HEK293 (cell line): ENCODE results near the gene TMEM130.

ENCODE experiments used
- ATF2 ChIP-seq: fragments of 450-650 bp; formaldehyde crosslinking; IDR thresholded peaks from 2 replicates; pipeline ENCODE4 v1.5.1; 2016; ENCODE audit warnings: missing biosample characterization, missing genetic modification characterization, low read depth
- CTCF ChIP-seq: fragments of 450-650 bp; formaldehyde crosslinking; IDR thresholded peaks from 2 replicates; pipeline ENCODE4 v1.5.1; 2016; ENCODE audit warnings: missing biosample characterization, missing genetic modification characterization
- MEIS1 ChIP-seq: sonication (generic); formaldehyde crosslinking; IDR thresholded peaks from 2 replicates; pipeline ENCODE4 v1.8.1; 2022; ENCODE audit warnings: missing genetic modification reagents, mild to moderate bottlenecking, borderline replicate concordance
- REST ChIP-seq: fragments of 450-650 bp; formaldehyde crosslinking; IDR thresholded peaks from 2 replicates; pipeline ENCODE4 v1.5.1; 2016; ENCODE audit warnings: missing biosample characterization, missing genetic modification characterization
- SP2 ChIP-seq: fragments of 450-650 bp; formaldehyde crosslinking; IDR thresholded peaks from 2 replicates; pipeline ENCODE4 v1.5.1; 2016; ENCODE audit warnings: missing biosample characterization, missing genetic modification characterization
- ZBTB11 ChIP-seq: fragments of 450-650 bp; formaldehyde crosslinking; conservative IDR thresholded peaks from 2 replicates; pipeline ENCODE4 v1.5.1; 2016; ENCODE audit warnings: low read depth, missing biosample characterization, missing genetic modification characterization
- ZNF18 ChIP-seq: fragments of 450-650 bp; formaldehyde crosslinking; IDR thresholded peaks from 2 replicates; pipeline ENCODE4 v1.5.1; 2016; ENCODE audit warnings: missing biosample characterization, missing genetic modification characterization
- ZNF19 ChIP-seq: fragments of 450-650 bp; formaldehyde crosslinking; IDR thresholded peaks from 2 replicates; pipeline ENCODE4; 2016; ENCODE audit warnings: missing biosample characterization, missing genetic modification characterization, low read depth
- ZNF223 ChIP-seq: fragments of 450-650 bp; formaldehyde crosslinking; IDR thresholded peaks from 2 replicates; pipeline ENCODE4 v1.5.1; 2016; ENCODE audit warnings: missing biosample characterization, missing genetic modification characterization
- ZNF274 ChIP-seq, 2 experiments: fragments of 200-500 bp in 1 of 2; fragments of 450-650 bp in 1 of 2; sonication (Bioruptor generic) in 1 of 2; formaldehyde crosslinking in 1 of 2; IDR thresholded peaks; 2 replicates each; pipeline versions ENCODE4 v1.5.1 to v1.6.1; 2014 to 2016; ENCODE audit warnings: borderline replicate concordance in 1 of 2, inconsistent platforms in 1 of 2, low read length in 1 of 2, missing biosample characterization in 1 of 2, missing genetic modification characterization in 1 of 2
- ZNF391 ChIP-seq: fragments of 450-650 bp; formaldehyde crosslinking; IDR thresholded peaks from 2 replicates; pipeline ENCODE4 v1.5.1; 2016; ENCODE audit warnings: low read depth, missing biosample characterization, missing genetic modification characterization, borderline replicate concordance
- ZNF530 ChIP-seq: fragments of 450-650 bp; formaldehyde crosslinking; IDR thresholded peaks from 2 replicates; pipeline ENCODE4 v1.5.1; 2016; ENCODE audit warnings: low read depth, missing biosample characterization, missing genetic modification characterization
- ZNF658 ChIP-seq: fragments of 450-650 bp; formaldehyde crosslinking; IDR thresholded peaks from 2 replicates; pipeline ENCODE4; 2016; ENCODE audit warnings: missing biosample characterization, missing genetic modification characterization

- no peak for TF ChIP-seq MEIS1 (CRISPR knock-in tag)
- no peak for TF ChIP-seq ZBTB11
- no peak for TF ChIP-seq ZNF391 (tag by site-specific recombination)
- TF ChIP-seq CTCF (tag by site-specific recombination), result no peak
- no peak for TF ChIP-seq SP2 (tag by site-specific recombination)
- TF ChIP-seq ZNF274 (IDR thresholded peaks at IDR 0.05; ENCODE audit: low read length), result no peak
- no peak for TF ChIP-seq ZNF274 (tag by site-specific recombination; IDR thresholded peaks at IDR 0.05; ENCODE audit: borderline replicate concordance)
- no peak for TF ChIP-seq REST (tag by site-specific recombination)
- TF ChIP-seq ZNF223 (tag by site-specific recombination), result no peak
- TF ChIP-seq ZNF19 (tag by site-specific recombination), result no peak
- no peak for TF ChIP-seq ZNF18 (tag by site-specific recombination)
- no peak for TF ChIP-seq ZNF658 (tag by site-specific recombination)
- no peak for TF ChIP-seq ATF2 (tag by site-specific recombination)
- TF ChIP-seq ZNF530, result no peak
Observed at GRCh38 chr7:98826387-98826786, 43.4 kb downstream of the TMEM130 start.
